ENCODE data around the gene SLC25A11.

SLC25A11 gene

DNA sequence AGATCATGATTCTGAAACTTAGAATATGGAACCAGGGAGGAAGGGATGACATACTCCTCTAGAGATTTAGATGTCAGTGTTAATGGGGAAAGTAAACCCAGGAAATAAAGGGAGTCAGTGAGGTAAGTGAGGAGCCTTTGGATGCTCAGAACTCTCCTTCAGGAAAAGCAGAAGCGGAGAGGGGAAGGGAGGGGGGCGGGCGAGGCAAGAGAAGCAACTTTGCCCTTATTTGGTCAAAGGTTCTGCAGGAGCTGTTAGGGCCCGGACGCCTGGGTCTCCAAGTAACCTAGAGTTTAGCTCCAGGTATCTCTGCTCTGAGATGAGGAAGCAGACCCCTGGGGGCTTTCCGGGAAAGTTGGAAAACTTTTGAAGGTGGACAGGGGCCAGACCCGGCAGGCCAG lies 7.2 kb upstream of the SLC25A11 start:
- TF ChIP-seq, protein P1, sequence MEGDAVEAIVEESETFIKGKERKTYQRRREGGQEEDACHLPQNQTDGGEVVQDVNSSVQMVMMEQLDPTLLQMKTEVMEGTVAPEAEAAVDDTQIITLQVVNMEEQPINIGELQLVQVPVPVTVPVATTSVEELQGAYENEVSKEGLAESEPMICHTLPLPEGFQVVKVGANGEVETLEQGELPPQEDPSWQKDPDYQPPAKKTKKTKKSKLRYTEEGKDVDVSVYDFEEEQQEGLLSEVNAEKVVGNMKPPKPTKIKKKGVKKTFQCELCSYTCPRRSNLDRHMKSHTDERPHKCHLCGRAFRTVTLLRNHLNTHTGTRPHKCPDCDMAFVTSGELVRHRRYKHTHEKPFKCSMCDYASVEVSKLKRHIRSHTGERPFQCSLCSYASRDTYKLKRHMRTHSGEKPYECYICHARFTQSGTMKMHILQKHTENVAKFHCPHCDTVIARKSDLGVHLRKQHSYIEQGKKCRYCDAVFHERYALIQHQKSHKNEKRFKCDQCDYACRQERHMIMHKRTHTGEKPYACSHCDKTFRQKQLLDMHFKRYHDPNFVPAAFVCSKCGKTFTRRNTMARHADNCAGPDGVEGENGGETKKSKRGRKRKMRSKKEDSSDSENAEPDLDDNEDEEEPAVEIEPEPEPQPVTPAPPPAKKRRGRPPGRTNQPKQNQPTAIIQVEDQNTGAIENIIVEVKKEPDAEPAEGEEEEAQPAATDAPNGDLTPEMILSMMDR (IDR thresholded peaks at IDR 0.05; ENCODE audit: low read depth, low read length): no peak
- peak overlapping the region; percentile 93 for H3K4me3 ChIP-seq (ENCODE audit: low read depth, low read length)

DNA sequence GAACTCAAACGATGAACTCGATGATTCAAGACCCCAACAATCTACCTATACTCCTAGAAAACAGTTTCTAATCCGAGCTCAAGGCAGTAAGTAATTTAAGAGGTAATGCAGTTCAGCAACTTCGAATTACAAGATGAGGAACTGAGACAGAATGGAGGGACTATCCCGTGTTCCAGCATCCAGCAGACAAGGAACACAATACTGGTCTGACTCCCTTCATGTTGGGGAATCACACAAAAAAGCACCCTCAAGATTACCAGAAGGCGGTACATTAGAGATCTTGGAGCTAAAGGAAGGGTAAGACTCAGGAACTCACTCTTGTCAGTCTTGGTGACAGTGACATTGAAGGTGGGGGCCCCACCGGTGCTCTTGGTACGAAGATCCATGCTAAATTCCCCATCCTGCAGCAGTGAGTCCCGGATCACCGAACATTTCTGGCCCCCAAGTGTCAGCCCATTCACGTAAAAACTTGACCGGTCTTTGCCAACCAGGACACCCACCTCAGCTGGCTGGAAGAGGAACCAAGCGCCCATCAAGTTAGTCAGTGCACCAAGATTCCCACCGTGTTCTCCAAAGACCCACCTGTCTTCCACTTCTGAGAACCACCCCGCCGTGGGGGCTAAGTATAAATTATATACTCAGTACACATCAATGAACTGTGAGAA lies 6.6 kb upstream of the SLC25A11 start:
- peak overlapping the region; percentile 93 for H3K4me3 ChIP-seq (ENCODE audit: low read depth, low read length)
- TF ChIP-seq, protein P1 (IDR thresholded peaks at IDR 0.05; ENCODE audit: low read depth, low read length): no peak

DNA sequence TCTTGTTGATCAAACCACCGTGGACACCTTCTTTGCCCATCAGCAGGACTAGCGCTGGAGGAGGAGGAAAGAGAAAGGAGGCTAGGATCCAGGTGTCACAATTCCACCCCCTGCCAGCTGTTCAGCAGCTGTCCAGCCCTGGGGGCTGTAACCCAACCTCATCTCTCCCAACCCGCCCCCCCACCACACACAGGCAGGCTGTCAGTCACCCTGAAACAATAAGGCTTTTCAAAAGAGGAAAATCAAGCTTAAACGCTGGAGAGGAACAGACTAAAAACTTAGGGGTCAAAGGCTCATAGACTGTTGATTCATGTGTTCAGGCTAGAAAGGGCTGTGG lies 6.1 kb upstream of the SLC25A11 start:
- TF ChIP-seq, protein P1 (IDR thresholded peaks at IDR 0.05; ENCODE audit: low read depth, low read length): no peak
- H3K4me3 ChIP-seq (ENCODE audit: low read depth, low read length): peak overlapping the region; percentile 93

DNA sequence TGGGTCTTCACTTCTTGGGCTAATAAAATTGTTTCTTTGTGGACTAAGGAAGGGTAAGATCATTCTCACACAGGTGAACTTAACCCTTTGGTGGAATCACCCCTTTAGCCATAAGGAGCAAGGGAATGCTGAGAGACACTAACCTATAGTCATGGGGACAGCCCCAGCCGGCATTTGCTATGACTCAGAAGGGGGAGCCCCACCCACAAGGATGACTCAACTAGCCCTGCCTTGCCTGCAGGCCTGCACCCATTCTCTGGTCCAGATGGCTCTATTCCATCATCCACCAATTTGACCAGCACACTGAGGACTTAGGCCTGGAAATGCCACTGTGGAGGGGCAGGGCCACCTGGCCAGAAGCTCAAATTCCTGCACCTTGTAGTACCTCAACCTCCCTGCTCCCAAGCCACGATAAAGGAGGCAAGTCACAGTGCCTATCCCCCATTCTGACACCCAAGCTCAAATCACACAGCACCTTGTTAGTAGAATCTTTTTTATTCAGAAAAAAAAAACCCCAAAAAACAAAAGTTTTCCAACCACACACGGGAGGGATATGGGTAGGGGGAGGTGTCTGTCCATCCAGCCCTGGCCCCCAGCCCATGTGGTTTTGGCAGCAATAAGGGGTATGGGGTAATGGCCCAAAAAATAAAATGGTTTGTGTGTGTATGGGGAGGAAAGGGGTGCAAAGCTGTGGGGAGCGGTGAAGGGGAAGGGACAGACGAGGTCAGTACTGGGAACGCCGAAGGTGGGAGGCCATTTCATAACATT lies 5.5 kb upstream of the SLC25A11 start:
- TF ChIP-seq, protein P1 (IDR thresholded peaks at IDR 0.05; ENCODE audit: low read depth, low read length): no peak
- peak overlapping the region; percentile 93 for H3K4me3 ChIP-seq (ENCODE audit: low read depth, low read length)

DNA sequence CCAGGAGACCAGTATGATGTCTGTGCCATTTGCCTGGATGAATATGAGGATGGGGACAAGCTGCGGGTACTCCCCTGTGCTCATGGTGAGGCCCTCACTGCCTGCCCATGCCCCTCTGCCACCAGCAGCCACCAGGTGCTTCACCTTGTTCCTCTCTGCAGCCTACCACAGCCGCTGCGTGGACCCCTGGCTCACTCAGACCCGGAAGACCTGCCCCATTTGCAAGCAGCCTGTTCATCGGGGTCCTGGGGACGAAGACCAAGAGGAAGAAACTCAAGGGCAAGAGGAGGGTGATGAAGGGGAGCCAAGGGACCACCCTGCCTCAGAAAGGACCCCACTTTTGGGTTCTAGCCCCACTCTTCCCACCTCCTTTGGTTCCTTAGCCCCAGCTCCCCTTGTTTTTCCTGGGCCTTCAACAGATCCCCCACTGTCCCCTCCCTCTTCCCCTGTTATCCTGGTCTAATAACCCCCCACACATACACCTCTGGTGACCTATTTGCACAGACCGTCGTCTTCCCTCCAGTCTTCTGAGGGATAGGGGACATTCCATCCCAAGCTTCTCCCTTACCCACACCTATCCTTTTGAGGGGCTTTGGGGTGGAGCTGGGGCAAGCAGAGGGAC lies 4.8 kb upstream of the SLC25A11 start:
- TF ChIP-seq, protein P1 (IDR thresholded peaks at IDR 0.05; ENCODE audit: low read depth, low read length): no peak
- H3K4me3 ChIP-seq (ENCODE audit: low read depth, low read length): peak overlapping the region; percentile 93

DNA sequence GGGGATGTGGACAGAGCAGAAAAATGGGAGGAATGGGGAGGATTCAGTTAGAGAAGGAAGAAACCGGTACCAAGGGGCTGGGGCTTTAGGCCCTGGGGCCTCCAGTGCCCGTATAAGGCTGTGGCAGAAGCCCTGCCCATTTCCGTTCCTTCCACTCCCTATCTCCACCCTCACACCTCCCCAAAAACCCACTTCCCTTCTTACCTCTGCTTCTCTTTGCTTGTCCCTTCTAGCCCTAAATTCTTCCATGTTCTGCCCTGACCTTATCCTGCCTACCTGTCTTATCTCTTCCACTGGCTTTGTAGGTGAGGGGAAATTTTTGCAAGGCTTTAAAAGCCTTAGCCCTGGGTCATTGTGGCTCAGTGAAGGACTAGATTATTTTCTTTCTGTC lies 4.3 kb upstream of the SLC25A11 start:
- no peak overlapping the region for H3K4me3 ChIP-seq (ENCODE audit: low read depth, low read length)
- TF ChIP-seq, protein P1 (IDR thresholded peaks at IDR 0.05; ENCODE audit: low read depth, low read length): no peak

All from WI38 (cell line).